GM04504 (cell line): ENCODE results near the gene EFTUD2.

Experiments
- DNase-seq: peaks from one replicate; pipeline ENCODE4 v3.0.0-alpha.2; 2012; ENCODE audit warnings: low read depth

EFTUD2 gene

GRCh38 chr17:44925731-44926697 is 26.8 kb upstream of the EFTUD2 start:
- no peak for DNase-seq

- DNase-seq, result no peak
Observed at GRCh38 chr17:44924107-44924544, 24.9 kb upstream of the EFTUD2 start.

DNA sequence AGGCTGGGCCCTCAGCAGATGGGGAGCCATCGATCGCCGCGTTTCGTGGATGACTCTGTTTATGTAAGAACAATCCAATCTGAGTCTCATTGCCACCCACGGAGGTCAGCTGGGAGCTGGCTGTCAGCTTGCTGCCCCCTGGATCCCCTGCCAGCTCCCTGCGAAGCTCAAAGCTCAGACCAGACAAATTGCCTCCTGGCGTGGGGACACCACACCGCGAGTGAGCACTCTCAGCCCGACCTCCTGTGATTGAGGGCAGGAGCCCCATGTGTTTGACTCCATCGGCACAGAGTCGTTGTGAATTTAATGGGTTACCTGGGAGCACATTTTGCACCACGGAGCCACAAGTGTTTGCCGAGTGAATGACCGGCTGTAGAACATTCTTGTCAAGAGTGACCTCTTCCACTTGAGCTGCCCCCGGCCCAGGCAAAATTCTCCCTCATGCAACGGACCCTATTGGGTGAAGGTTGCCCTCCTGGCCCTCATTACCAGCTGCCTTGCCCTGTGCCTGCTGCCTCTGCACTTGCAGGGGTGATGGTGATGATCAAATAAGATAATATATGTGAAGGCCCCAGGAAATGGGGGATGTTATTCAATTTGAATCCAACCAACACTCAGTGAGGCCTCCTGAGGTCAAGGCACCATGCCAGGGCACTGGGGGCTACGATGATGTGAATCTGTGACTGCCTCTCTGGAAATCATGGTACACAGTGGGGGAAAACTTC is 23.7 kb upstream of the EFTUD2 start:
- no peak for DNase-seq

- DNase-seq, result no peak
Observed at GRCh38 chr17:44922136-44922535, 22.9 kb upstream of the EFTUD2 start.

DNA sequence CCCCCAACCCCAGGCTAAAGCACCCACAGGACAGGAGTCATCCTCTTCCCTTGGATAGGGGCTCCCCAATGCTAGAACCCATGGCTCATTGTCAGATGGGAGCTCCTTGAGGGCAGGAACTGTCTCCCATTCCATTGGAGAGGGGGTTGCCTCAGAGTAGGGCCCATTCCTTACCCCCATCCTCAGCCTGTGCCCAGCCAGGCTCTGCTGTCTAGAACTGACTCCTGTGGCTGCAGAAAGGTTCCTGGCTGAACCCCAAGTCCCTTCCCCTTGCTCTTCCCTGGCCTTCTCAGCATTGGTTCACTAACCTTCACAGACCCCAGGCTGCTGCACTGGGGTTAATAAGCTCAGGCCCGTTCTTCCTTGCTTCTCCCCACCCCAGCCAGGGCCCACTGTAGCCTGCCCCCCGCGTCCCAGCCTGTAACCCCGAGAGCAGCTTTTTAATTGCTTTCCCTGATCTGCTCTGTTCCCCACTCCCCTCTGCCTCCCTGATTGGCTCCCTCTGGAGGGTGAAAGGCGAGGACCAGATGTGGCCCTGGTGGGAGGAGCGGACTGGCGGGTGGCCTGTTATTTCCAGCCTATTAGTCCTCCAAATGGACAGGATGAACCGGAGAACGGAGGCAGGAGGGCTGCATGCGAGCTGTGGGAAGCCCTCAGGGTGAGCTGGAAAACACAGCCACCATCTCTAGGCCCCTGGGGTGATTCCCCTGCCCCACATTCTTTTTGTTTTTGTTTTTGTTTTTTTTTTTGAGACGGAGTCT is 22.1 kb upstream of the EFTUD2 start:
- no peak for DNase-seq

GRCh38 chr17:44920565-44920940 is 21.3 kb upstream of the EFTUD2 start:
- DNase-seq, result no peak

GRCh38 chr17:44919885-44920564 is 20.8 kb upstream of the EFTUD2 start:
- DNase-seq, result peak; percentile 52

GRCh38 chr17:44919411-44919810 is 20.2 kb upstream of the EFTUD2 start:
- no peak for DNase-seq

DNA sequence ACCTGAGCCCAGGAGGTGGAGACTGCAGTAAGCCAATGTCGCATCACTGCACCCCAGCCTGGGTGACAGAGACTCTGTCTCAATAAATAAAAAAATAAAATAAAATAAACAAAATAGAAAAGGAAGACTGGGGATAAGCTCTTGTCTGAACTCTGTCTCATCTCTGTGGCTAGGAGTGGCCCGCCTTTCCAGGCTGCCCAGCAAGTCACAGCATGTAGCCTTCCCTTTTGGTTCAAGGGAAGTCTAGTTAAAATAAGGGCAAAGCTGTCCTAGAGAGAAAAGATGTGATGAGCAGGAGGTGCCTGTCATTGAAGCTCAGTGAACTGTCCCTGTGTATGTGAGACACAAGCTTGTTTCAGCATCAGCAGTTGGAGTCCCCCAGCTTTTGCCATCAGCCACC is 18.8 kb upstream of the EFTUD2 start:
- DNase-seq, result no peak

DNA sequence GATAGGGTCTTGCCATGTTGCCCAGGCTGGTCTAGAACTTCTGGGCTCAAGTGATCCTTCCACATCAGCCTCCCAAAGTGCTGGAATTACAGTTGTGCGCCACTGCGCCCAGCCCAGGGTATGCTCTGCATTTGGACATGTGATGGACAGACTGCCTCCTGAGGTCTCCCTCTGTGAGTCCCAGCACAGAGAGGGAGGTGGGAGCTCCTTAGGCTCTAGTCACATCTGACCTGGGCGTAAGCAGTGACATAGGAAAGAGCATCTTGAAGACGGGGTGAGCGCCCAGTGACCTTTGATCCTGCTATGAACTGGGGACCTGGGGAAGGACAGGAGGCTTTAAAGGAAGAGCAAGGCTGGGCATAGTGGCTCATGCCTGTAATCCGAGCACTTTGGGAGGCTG is 18.2 kb upstream of the EFTUD2 start:
- DNase-seq, result no peak

GRCh38 chr17:44916781-44917241 is 17.6 kb upstream of the EFTUD2 start:
- DNase-seq, result no peak

- no peak for DNase-seq
Observed at GRCh38 chr17:44915862-44916780, 16.9 kb upstream of the EFTUD2 start.

DNA sequence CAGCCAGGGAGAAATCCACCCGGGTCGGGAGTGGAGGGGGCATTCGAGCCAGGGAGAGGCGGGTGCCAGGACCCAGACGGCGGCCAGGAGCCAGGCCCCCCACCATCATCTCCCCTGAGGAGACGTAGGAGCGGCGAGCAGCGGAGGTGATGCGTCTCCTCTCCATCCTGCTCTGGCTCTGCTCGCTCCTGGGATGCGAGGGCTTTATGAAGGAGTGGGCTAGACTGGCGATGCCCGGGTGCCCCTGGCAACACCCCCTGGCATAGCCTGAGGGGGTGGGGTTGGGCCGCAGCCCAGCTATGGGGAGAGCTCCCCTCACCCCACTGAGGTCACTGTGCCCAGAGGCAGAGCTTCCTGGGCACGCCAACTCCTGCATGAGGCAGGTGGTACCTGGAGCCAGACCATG is 16.1 kb upstream of the EFTUD2 start, which contains the start of gene GFAP:
GFAP (minus strand) TSS at position 180 of the 406 bp plus-strand sequence; CDS start at position 166, 14 bp downstream.
- DNase-seq, result no peak

- DNase-seq, result no peak
Observed at GRCh38 chr17:44914698-44915271, 15.5 kb upstream of the EFTUD2 start.

GRCh38 chr17:44914148-44914547 is 14.9 kb upstream of the EFTUD2 start:
- DNase-seq, result no peak

DNA sequence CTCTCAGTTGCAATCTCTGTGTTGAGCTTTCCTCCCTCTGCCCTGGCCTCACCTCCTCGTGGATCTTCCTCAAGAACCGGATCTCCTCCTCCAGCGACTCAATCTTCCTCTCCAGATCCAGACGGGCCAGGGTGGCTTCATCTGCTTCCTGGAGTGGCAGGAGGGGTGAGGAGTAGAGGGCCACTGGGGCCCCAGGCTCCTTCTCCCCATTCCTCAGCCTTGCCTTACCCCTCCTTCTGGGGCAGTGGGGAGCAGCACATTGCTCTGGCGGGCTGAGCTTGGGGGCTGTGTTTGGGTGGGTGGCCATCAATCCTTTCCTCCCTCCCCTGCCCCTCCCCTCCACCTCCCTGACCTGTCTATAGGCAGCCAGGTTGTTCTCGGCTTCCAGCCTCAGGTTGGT is 14.4 kb upstream of the EFTUD2 start:
- DNase-seq, result no peak

- DNase-seq, result no peak
Observed at GRCh38 chr17:44912763-44913544, 13.7 kb upstream of the EFTUD2 start.

DNA sequence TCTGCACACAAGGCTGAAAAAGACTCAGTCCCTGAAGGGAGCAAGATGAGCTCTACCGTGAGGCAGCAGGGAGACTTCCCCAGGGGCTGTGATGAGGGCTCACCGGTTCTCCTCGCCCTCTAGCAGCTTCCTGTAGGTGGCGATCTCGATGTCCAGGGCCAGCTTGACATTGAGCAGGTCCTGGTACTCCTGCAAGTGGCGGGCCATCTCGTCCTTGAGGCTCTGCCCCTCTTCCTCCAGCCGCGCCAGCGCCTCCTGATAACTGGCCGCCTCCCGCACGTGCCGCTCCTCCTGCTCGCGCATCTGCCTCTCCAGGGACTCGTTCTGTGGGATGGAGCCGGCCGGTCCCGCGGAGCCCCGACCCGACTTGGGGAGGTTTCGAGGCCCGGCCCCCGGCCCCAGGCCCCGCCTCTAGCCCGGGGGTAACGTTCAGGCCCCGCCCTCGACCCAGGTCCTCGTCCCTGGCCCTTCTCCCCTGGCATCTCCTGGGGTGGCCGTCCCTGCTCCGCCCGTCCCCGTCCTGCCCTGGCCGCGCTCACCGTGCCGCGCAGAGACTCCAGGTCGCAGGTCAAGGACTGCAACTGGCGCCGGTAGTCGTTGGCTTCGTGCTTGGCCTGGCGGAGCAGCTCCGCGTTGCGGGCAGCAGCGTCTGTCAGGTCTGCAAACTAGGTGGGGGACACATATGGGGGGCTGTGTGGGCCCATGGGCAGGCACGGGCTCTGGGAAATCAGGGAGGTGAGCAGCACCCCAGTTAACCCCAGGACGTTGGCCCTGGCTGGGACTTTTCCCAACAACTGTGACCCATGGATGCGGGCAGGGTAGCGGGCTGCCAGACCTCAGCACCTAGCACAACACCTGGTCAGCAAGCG is 12.1 kb upstream of the EFTUD2 start:
- no peak for DNase-seq
